RWPE2 (cell line): ENCODE measurements around the gene CNTNAP5.

Experiments
- ATAC-seq: fragments of 200-7000 bp; cut with Tn5 transposase; 3 replicates; pipeline ENCODE4 v1.9.1; 2021; ENCODE audit warnings: low read depth
- DNase-seq: peaks from one replicate; pipeline ENCODE4 v3.0.0-alpha.2; 2020; ENCODE audit warnings: low spot score
- H3K27ac ChIP-seq: fragments of 450-650 bp; 2 replicates; pipeline ENCODE4 v1.5.1; 2017; ENCODE audit warnings: mild to moderate bottlenecking; ENCODE audit not compliant: poor library complexity, severe bottlenecking
- H3K27me3 ChIP-seq: fragments of 250-450 bp; sonication (Bioruptor Pico); 2 replicates; pipeline ENCODE4 v1.5.1; 2021; ENCODE audit warnings: mild to moderate bottlenecking, moderate library complexity; ENCODE audit not compliant: insufficient read depth, poor library complexity, severe bottlenecking
- H3K36me3 ChIP-seq: fragments of 250-450 bp; sonication (Bioruptor Pico); 2 replicates; pipeline ENCODE4 v1.5.1; 2020; ENCODE audit warnings: low read depth, mild to moderate bottlenecking, moderate library complexity
- H3K4me1 ChIP-seq: fragments of 250-450 bp; sonication (Bioruptor Pico); 2 replicates; pipeline ENCODE4 v1.5.1; 2021; ENCODE audit warnings: mild to moderate bottlenecking, moderate library complexity; ENCODE audit not compliant: insufficient read depth, poor library complexity, severe bottlenecking
- H3K4me3 ChIP-seq: fragments of 250-450 bp; sonication (Bioruptor Pico); 2 replicates; pipeline ENCODE4 v1.5.1; 2021; ENCODE audit warnings: mild to moderate bottlenecking, moderate library complexity; ENCODE audit not compliant: severe bottlenecking
- H3K9me3 ChIP-seq: fragments of 250-450 bp; sonication (Bioruptor Pico); 2 replicates; pipeline ENCODE4 v1.5.1; 2021; ENCODE audit warnings: mild to moderate bottlenecking, moderate library complexity; ENCODE audit not compliant: severe bottlenecking
- TF ChIP-seq, protein P1 (sequence below): fragments of 450-650 bp; IDR thresholded peaks from one replicate; pipeline ENCODE4 v1.5.1; 2017; ENCODE audit warnings: mild to moderate bottlenecking, moderate library complexity; ENCODE audit not compliant: poor library complexity, severe bottlenecking

CNTNAP5 gene

DNA sequence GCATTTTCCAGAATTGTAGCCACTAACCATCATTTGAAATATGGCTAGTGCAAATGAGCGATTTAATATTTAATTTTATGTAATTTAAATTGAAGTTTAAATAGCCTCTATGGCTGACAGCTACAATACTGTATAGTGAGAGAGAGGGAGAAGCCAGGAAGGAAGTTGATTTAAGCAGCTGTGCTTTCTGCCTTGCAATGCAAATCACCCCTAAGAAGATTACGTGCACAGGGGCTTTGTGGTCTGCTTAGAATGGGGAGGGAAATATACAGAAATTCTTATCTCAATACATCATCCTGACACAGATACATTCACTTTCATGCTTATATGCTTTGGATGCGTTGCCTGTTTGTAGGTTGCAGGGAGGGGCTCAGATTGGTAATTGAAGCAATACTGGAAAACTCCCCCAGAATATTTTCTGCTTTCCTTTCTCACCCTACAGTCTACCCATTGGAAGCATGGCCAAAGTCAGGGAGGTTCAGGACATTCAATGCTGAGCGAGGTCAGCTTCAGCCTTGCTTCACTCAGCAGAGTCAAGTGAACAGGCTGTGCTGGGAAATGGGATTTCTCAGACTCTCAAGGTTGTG is 674.0 kb downstream of the CNTNAP5 start:
- H3K36me3 ChIP-seq, result no peaks in the 10 kb centered on the region
- TF ChIP-seq, protein P1, sequence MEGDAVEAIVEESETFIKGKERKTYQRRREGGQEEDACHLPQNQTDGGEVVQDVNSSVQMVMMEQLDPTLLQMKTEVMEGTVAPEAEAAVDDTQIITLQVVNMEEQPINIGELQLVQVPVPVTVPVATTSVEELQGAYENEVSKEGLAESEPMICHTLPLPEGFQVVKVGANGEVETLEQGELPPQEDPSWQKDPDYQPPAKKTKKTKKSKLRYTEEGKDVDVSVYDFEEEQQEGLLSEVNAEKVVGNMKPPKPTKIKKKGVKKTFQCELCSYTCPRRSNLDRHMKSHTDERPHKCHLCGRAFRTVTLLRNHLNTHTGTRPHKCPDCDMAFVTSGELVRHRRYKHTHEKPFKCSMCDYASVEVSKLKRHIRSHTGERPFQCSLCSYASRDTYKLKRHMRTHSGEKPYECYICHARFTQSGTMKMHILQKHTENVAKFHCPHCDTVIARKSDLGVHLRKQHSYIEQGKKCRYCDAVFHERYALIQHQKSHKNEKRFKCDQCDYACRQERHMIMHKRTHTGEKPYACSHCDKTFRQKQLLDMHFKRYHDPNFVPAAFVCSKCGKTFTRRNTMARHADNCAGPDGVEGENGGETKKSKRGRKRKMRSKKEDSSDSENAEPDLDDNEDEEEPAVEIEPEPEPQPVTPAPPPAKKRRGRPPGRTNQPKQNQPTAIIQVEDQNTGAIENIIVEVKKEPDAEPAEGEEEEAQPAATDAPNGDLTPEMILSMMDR, result no peak
- no peak for ATAC-seq
- no peak overlapping the region for H3K27ac ChIP-seq
- no peaks in the 10 kb centered on the region for H3K27me3 ChIP-seq
- no peak for DNase-seq
- no peak overlapping the region for H3K4me3 ChIP-seq
- H3K4me1 ChIP-seq, result no peaks in the 10 kb centered on the region
- no peaks in the 10 kb centered on the region for H3K9me3 ChIP-seq

DNA sequence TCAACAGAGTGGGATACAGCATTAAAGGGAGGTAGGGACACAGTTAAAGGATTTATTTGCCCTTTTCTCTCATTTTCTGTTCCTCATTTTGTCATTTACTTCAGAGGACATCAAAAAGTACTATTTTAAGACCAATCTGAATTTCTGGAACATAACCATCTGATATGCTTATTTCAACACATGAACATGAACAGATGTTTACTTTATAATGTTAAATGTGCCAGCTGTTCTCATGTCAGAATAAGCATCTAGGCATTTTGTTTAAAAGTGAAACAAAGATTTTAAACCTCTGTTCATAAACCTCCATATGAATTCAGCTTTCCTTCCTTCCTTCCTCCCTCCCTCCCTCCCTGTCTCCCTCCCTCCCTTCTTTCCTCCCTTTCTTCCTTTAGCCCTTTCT is 677.7 kb downstream of the CNTNAP5 start:
- Histone ChIP-seq H3K9me3 (no peaks in the 10 kb centered on the region), H3K27me3 (no peaks in the 10 kb centered on the region)

DNA sequence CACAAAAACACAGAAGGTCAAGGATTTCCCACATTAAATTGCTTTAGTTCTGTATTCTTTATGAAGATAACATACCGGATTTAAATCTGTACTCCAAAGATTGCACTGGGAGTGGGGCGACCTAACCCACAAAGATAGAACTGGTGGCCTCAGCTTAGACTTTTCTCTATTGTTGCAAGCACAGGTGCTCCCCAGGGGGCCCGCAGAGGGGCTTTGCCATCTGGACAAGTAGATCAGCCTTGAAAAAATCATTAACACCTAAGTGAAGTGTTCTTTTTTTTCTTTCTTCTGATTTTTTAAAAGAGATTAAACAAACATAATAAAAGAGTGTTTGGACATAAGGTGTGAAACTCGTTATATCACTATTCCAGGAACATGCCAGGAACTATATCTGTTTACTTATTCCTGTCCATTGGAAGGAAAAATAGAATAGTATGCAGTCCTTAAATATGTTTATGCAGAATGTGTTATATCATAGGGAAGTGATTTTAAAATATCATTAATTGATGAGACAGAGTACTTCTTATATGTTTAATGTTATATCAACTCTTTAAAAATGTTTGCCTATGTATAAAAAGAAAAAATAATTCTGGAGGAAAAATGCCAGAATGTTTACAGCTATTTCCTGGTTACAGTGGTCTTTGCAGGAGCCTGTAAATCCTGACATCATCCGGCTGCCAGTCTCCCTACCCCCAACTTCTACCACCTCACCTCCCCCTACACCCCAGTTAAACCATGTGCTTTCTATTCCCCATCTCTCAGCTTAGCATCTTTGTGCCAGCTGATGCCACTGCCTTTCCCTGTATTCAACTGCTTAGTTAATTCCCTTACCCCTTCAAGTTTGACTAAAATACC is 679.2 kb downstream of the CNTNAP5 start:
- TF ChIP-seq, protein P1, result no peak
- ATAC-seq (no peak), DNase-seq (no peak)
- no peaks in the 10 kb centered on the region for H3K27me3 ChIP-seq
- H3K4me1 ChIP-seq, result no peaks in the 10 kb centered on the region
- no peaks in the 10 kb centered on the region for H3K9me3 ChIP-seq
- H3K36me3 ChIP-seq, result no peaks in the 10 kb centered on the region
- no peak overlapping the region for H3K4me3 ChIP-seq
- no peak overlapping the region for H3K27ac ChIP-seq

More for the DNA sequence above, 677.7 kb downstream of the CNTNAP5 start:
- Histone ChIP-seq H3K4me1 (no peaks in the 10 kb centered on the region), H3K27ac (no peak overlapping the region), H3K4me3 (no peak overlapping the region), H3K36me3 (no peaks in the 10 kb centered on the region)
- ATAC-seq (no peak), DNase-seq (no peak)
- TF ChIP-seq, protein P1, result no peak

DNA sequence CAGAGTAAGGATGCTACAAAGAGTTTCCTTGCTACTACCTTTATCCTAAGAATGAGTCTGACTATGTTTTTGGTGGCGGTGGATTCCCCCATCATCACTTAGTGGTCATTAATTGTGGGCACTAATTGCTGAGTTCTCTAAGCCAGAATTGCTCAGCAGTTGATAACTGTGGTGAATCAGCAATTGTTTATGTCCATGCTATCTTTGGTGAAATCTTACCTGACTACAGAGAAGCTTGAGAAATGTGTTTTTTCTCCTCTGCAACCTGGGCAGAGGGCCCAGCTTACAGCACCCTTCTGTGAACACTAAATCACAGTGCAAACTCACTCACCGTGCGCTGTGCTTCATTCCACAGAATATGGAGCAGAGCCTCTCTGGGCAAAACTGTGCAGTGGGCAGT is 683.6 kb downstream of the CNTNAP5 start:
- ATAC-seq (no peak), DNase-seq (no peak)
- Histone ChIP-seq H3K27ac (no peak overlapping the region), H3K36me3 (no peaks in the 10 kb centered on the region), H3K27me3 (no peaks in the 10 kb centered on the region), H3K4me1 (no peaks in the 10 kb centered on the region), H3K9me3 (no peaks in the 10 kb centered on the region), H3K4me3 (no peak overlapping the region)
- TF ChIP-seq, protein P1, result no peak

DNA sequence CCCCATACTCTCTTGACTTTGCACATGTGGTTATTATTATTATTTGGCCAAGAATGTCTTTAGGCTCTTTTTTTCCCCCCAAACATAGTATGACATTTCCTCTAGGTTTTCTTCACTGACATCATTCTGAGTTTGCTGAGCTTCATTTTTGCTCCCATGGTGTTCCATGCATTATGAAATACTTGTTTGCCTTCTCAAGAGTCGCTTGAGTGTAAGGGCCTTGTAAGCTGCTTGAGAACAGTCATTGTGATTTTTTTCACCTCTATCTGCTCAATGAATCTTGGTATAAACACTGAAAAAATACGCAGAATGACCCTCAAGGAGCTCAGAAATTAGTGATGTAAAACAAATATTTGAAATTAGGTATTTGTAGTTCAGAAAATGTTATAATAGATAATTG is 688.9 kb downstream of the CNTNAP5 start:
- H3K27ac ChIP-seq, result no peak overlapping the region
- no peak overlapping the region for H3K4me3 ChIP-seq
- no peaks in the 10 kb centered on the region for H3K4me1 ChIP-seq
- H3K27me3 ChIP-seq, result no peaks in the 10 kb centered on the region
- no peak for DNase-seq
- H3K36me3 ChIP-seq, result no peaks in the 10 kb centered on the region
- no peaks in the 10 kb centered on the region for H3K9me3 ChIP-seq
- no peak for ATAC-seq
- TF ChIP-seq, protein P1, result no peak
